Sigmoid colon (tissue), 4 donors: ENCODE results near the gene CLCN7.

Source experiments
- CTCF ChIP-seq, 4 experiments: fragments of 450-650 bp in 3 of 4; fragments of 200-600 bp in 1 of 4; IDR thresholded peaks; one replicate each; pipeline ENCODE4 v1.5.1; 2016 to 2019; ENCODE audit warnings: antibody characterized with exemption in 4 of 4, mild to moderate bottlenecking in 3 of 4, moderate library complexity in 2 of 4
- EP300 ChIP-seq, 4 donors: sonication (generic); formaldehyde crosslinking; IDR thresholded peaks; one replicate each; pipeline ENCODE4 v1.6.1; 2017; ENCODE audit warnings: antibody characterized with exemption in 4 of 4
- POLR2A ChIP-seq, 2 donors: fragments of 450-650 bp; IDR thresholded peaks; one replicate each; pipeline ENCODE4 v1.6.1; 2016; ENCODE audit warnings: antibody characterized with exemption in 2 of 2, mild to moderate bottlenecking in 2 of 2, moderate library complexity in 2 of 2
- POLR2AphosphoS5 ChIP-seq, 4 donors: sonication (generic); formaldehyde crosslinking; IDR thresholded peaks; one replicate each; pipeline ENCODE4 v1.6.1; 2017; ENCODE audit warnings: antibody characterized with exemption in 4 of 4

GRCh38 chr16:1424028-1424427, 50.8 kb downstream of the CLCN7 start:
- TF ChIP-seq CTCF (IDR thresholded peaks at IDR 0.05) (no peak), POLR2A (IDR thresholded peaks at IDR 0.05) (no peak), POLR2AphosphoS5 (IDR thresholded peaks at IDR 0.05) (no peak), EP300 (IDR thresholded peaks at IDR 0.05) (no peak)
